Loucy (cell line): ENCODE measurements around the gene SLC7A1.

Experiments
- EZH2phosphoT487 ChIP-seq: fragments of 200-600 bp; IDR thresholded peaks from 2 replicates; pipeline ENCODE4 v1.6.1; 2018; ENCODE audit warnings: antibody characterized with exemption, mild to moderate bottlenecking, moderate library complexity, borderline replicate concordance
- TF ChIP-seq, protein P1 (sequence below): fragments of 200-600 bp; sonication (generic); conservative IDR thresholded peaks from 2 replicates; pipeline ENCODE4 v1.5.1; 2014; ENCODE audit warnings: mild to moderate bottlenecking, antibody characterized with exemption, low read length

DNA sequence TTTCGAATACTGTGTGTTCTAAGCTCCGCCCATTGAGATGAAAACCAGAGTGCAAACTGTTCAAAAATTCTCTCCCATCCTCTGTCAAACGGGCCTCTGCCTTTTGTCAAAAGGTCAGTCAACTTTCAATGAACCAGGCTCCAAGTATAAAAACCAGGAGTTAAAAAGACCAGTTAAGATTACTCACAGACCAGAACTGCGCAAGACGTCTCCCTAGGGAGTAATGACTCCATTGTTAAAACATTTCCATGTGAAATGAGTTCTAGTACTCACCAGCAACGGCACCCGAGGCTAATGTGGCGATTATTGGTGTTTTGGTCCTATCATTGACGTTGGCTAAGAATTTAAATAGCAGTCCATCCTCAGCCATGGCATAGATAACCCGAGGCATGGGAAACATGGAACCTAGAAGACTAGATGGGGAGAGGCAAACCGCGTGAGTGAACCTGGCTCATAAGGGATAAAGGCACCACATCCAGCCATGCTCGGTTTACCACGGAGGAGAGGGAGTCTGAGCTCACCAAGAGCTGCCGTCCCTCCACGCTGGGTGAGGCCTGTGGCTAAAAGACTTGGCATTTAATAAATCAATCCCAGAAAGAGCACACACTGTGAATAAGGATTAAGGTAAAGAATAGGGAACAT, 73.3 kb downstream of the SLC7A1 start:
- TF ChIP-seq, protein P1, sequence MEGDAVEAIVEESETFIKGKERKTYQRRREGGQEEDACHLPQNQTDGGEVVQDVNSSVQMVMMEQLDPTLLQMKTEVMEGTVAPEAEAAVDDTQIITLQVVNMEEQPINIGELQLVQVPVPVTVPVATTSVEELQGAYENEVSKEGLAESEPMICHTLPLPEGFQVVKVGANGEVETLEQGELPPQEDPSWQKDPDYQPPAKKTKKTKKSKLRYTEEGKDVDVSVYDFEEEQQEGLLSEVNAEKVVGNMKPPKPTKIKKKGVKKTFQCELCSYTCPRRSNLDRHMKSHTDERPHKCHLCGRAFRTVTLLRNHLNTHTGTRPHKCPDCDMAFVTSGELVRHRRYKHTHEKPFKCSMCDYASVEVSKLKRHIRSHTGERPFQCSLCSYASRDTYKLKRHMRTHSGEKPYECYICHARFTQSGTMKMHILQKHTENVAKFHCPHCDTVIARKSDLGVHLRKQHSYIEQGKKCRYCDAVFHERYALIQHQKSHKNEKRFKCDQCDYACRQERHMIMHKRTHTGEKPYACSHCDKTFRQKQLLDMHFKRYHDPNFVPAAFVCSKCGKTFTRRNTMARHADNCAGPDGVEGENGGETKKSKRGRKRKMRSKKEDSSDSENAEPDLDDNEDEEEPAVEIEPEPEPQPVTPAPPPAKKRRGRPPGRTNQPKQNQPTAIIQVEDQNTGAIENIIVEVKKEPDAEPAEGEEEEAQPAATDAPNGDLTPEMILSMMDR = no peak
- TF ChIP-seq EZH2phosphoT487 = no peak
